RCC 7860 (cell line): ENCODE measurements around the gene BUB1.
"Not testable (repeated sequence)": the region's sequence is repeated elsewhere in the genome, so short reads cannot be mapped to it uniquely, and the experiment has no call there.

Experiments used
- DNase-seq: peaks from one replicate; pipeline ENCODE4 v3.0.0-alpha.2; 2015; ENCODE audit warnings: low spot score
- FAIRE-seq: peaks from 2 replicates; lab custom pipeline; 2012; peaks lifted over from hg19 to GRCh38; lab: Jason Lieb, UNC

Gene BUB1

GRCh38 chr2:110608788-110609502, 68.9 kb downstream of the BUB1 start:
- DNase-seq, FAIRE-seq: not testable (repeated sequence)

GRCh38 chr2:110605057-110605456, 72.8 kb downstream of the BUB1 start:
- FAIRE-seq, DNase-seq: not testable (repeated sequence)

- DNase-seq, FAIRE-seq: not testable (repeated sequence)
Observed at GRCh38 chr2:110603917-110604591, 73.8 kb downstream of the BUB1 start.

GRCh38 chr2:110602139-110602538, 75.7 kb downstream of the BUB1 start:
- DNase-seq, FAIRE-seq: not testable (repeated sequence)

GRCh38 chr2:110591973-110592372, 85.9 kb downstream of the BUB1 start:
- DNase-seq, FAIRE-seq: not testable (repeated sequence)

DNA sequence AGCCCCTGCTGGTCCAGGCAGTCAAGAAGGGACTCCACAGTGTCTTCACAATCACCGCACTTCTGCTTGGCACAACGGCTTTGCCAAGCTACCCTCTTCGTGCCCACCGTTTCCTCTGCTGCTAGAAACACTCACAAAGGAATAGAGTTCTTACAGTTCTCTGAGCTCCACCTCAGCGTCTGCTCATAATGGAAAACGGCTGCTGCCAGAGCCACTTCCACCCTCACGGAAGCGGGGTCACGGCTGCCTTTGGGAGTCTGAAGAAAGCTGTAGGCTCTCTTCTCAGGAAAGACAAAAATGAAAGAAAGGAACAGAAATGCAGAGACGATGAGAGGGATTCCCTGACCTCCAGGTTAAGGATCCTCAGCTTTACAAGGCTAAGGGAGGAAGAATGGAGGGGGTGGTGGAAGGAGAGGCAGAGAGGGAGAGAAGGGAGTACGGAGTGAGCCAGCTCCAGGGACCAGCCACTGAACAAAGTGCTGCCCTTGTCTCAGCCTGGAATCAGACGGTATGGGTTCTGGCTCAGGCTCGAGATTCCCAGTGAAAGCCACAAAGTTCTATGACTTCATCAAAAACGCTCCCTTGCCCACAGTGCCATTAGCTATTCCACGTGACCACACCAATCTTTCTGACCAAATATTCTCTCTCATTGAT, 88.1 kb downstream of the BUB1 start:
- FAIRE-seq, DNase-seq: not testable (repeated sequence)

DNA sequence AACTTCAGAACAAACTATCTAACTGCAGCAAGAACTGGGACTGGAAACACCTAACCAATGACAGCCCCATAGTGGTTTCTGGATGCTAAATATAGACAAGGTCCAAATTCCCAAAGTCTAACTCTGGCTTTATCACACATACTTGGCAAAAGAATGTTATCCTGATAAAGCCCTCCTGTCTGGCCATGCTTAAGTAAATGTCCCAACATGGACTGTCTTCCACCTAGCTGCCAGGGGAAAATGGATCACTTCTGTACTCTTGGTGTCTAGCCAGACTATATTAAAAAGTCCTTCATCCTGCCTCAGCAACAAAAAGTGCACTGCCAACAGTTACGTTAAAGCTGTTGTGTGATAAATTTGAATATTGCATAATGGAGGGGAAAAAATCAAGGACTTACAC, 89.3 kb downstream of the BUB1 start:
- not testable (repeated sequence) for DNase-seq, FAIRE-seq
